Measurements from ENCODE around the gene LHX4. TPM values are rescaled to one million over a fixed set of nuclear protein-coding genes. Genes with fewer than 3 reads are reported as not detected.

LHX4 gene
- total and polyA plus RNA-seq, 2 of the 8 experiments (the other 6 are each of a cell fraction or from before 2014, with no cell fraction given), result 0.85 to 4.9 TPM

DNA sequence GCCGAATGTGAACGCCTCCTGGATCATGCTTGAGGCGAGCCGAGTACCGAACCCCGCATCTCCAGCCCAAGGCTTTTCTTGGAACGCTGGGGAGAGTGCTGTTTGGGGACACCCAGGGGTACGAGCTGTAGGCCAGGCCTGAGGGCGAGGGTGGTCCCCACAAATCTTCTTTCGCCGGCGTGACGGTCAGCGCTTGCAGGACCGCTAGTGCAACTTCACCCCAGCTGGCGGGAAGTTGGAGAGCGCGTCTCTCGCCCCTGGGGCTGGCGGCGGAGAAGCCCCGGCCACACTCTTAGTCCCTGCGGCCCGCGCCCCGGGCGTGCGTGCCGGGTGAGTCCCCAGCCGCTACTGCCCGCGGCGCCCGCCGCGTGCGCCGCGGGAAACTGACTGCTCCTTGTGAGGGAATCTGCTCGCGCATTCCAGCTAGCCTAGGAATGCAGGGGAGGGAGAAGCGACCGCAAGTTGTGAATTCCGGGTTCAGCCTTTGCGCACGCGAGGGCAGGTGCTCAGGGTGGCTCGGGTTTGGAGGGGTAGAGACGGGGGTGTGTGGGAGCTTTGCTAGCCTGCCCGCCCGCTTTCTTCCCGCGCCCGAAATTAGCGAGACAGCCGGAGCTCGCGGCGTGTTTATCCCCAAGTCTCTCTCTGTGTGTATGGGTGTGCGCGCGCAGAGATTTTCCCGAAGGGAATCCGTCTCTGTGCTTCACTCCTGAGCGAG is 884 bp downstream of the LHX4 start (continued):
- TF ChIP-seq RFX5 (IDR thresholded peaks at IDR 0.05; ENCODE audit: borderline replicate concordance, low read depth, low read length) (no peak), HDAC6 (IDR thresholded peaks at IDR 0.05; ENCODE audit: low read depth, low read length) (no peak), MAFK (IDR thresholded peaks at IDR 0.05; ENCODE audit: low read depth, low read length) (no peak), PHF8 (conservative IDR thresholded peaks at IDR 0.05; ENCODE audit: low read depth, low read length) (no peak; the same call in 1 of the 2 replicates), POLR2AphosphoS5 (IDR thresholded peaks at IDR 0.05; ENCODE audit: low read depth, low read length) (no peak), CHD2 (IDR thresholded peaks at IDR 0.05; ENCODE audit: low read length) (no peak), TEAD4 (IDR thresholded peaks at IDR 0.05; ENCODE audit: low read depth, low read length) (peak; percentile 99), HDAC2 (IDR thresholded peaks at IDR 0.05; ENCODE audit: borderline replicate concordance in 1 of 2, low read depth in 2 of 2, low read length in 2 of 2) (peak in 1 of 2 experiments; percentile 69; a peak in 2 of 4 replicates), CHD1 (IDR thresholded peaks at IDR 0.05; ENCODE audit: low read depth, low read length) (no peak; the same call in 1 of the 2 replicates), CBX8 (IDR thresholded peaks at IDR 0.05; ENCODE audit: borderline replicate concordance, low read depth, low read length) (no peak), RBBP5 (IDR thresholded peaks at IDR 0.05; ENCODE audit: borderline replicate concordance, low read depth, low read length) (peak; percentile 9; the same call in 1 of the 2 replicates), CTBP2 (IDR thresholded peaks at IDR 0.05; ENCODE audit: borderline replicate concordance, insufficient read depth, insufficient read length, low read length) (no peak), CEBPB (IDR thresholded peaks at IDR 0.05; ENCODE audit: low read depth, low read length) (no peak), GTF2F1 (IDR thresholded peaks at IDR 0.05; ENCODE audit: borderline replicate concordance, low read depth, low read length) (no peak), EGR1 (IDR thresholded peaks at IDR 0.05; ENCODE audit: borderline replicate concordance, low read depth, low read length) (no peak), SP2 (IDR thresholded peaks at IDR 0.05; ENCODE audit: low read length) (no peak), SP1 (IDR thresholded peaks at IDR 0.05; ENCODE audit: low read depth, low read length) (peak; percentile 16; the same call in 1 of the 2 replicates), SIRT6 (IDR thresholded peaks at IDR 0.05; ENCODE audit: low read length) (no peak), JUND (IDR thresholded peaks at IDR 0.05; ENCODE audit: low read length) (no peak), KDM4A (IDR thresholded peaks at IDR 0.05; ENCODE audit: low read depth, low read length, severe bottlenecking) (peak; percentile 79), SAP30 (IDR thresholded peaks at IDR 0.05; ENCODE audit: insufficient read depth, insufficient replicate concordance, low read length) (no peak), KDM1A (IDR thresholded peaks at IDR 0.05; ENCODE audit: borderline replicate concordance, low read length) (no peak)
- TF ChIP-seq, protein P1, sequence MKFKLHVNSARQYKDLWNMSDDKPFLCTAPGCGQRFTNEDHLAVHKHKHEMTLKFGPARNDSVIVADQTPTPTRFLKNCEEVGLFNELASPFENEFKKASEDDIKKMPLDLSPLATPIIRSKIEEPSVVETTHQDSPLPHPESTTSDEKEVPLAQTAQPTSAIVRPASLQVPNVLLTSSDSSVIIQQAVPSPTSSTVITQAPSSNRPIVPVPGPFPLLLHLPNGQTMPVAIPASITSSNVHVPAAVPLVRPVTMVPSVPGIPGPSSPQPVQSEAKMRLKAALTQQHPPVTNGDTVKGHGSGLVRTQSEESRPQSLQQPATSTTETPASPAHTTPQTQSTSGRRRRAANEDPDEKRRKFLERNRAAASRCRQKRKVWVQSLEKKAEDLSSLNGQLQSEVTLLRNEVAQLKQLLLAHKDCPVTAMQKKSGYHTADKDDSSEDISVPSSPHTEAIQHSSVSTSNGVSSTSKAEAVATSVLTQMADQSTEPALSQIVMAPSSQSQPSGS (IDR thresholded peaks at IDR 0.05; ENCODE audit: low read length), result no peak

All from H1 (cell line).